D341Med (cell line): Measurements from ENCODE around the gene VWA8.

Experiments
- DNase-seq: peaks from one replicate; pipeline ENCODE4 v3.0.0; 2012; ENCODE audit warnings: low spot score

The VWA8 gene

DNA sequence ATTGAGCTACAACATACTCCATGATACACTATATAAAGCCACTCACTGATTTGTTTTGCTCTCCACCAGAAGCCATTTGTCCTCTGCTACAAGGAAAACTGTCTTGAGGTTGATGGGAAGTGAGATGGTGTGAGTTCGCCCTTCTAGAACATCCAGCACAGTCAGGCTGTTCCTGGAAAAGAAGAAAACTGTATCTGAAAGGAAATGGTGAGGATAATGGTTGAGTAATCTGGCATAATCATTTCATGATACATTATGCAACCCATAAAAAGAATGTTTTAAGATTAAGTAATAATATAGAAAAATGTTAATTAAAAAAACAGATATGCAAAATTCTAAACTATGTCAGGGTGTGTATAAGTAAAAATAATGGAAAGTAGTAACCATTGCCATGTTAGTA lies 269.6 kb downstream of the VWA8 start:
- no peak for DNase-seq

- no peak for DNase-seq
Measured at GRCh38 chr13:41682766-41683165, 278.1 kb downstream of the VWA8 start.

- no peak for DNase-seq
Measured at GRCh38 chr13:41682001-41682400, 278.9 kb downstream of the VWA8 start.

DNA sequence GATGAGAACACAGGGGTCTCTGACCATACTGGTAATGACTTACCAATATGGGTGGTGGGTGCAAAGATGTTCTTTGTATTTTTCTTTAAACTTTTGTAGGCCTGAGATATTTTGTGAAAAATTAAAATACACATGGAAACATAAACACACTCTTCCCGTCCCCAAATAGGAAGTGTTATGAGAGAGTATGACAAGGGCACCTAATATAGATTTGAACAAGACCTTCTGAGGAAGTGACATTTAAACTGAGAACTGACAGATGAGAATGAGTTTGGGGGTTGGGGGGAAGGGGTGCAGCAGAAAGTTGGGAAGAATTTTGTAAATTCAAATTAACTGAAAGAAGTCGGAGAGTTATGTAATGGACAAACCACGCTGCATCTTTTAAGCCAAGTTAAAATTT lies 279.3 kb downstream of the VWA8 start:
- no peak for DNase-seq

- no peak for DNase-seq
Measured at GRCh38 chr13:41680900-41681299, 280.0 kb downstream of the VWA8 start.

- no peak for DNase-seq
Measured at GRCh38 chr13:41678848-41679247, 282.1 kb downstream of the VWA8 start.

GRCh38 chr13:41678249-41678648 lies 282.7 kb downstream of the VWA8 start:
- no peak for DNase-seq

- no peak for DNase-seq
Measured at GRCh38 chr13:41675306-41675705, 285.6 kb downstream of the VWA8 start.

- DNase-seq = no peak
Measured at GRCh38 chr13:41674246-41674645, 286.7 kb downstream of the VWA8 start.

GRCh38 chr13:41673640-41674039 lies 287.3 kb downstream of the VWA8 start:
- DNase-seq = no peak

DNA sequence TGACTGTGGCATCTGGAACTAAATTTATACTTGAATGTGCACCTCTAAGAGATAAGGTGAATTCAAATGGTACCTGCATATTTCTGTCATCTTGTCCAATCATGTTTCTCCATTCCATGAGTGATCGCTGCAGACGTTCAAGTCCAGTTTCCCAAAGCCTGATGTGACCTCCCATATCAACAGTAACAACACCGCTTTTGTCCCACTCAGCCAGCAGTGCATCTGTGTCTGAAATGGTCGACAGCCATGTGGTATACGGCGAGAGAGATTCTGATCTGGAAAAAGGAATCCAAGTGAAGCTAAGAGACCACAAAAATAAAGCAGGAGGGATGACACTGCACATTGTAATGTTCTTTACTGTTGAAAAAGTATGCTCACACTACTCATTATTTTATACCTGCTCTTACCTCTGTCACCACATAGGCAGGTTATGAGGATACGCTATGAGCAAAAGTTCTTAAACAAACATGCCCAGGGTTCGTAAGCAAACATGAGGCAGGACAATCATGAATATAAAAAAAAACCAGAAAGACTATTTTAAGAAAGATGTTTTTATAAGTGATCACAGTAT lies 290.0 kb downstream of the VWA8 start:
- DNase-seq = no peak

DNA sequence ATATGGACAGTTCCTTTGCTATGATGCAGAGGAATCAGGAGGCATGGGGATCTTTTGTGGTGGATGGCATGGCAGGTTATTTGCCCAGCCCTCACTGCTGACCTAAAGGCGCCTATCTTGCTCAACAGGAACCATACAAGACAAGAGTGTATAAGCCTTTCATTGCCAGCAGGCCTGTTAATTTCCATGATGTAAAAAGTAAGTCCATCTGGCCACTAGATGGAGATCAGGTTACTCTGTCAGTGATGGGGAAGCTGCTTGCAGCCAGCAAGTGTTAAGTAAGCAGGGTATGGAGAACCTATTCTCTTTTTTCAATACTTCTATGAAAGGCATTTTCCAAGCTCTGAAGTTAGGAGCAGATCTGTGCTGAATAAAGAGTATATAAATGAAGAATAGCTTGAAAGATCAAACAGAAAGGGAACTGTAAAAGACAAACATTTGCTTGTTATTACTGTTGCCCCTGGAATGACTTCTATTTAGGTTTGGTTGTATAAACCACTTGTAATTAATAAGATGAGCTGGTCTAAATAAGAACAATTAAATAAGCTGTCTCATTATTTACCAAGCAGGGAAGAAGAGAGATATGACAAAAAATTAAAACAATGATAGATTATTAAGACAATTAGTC lies 292.7 kb downstream of the VWA8 start:
- peak; percentile 75 for DNase-seq

DNA sequence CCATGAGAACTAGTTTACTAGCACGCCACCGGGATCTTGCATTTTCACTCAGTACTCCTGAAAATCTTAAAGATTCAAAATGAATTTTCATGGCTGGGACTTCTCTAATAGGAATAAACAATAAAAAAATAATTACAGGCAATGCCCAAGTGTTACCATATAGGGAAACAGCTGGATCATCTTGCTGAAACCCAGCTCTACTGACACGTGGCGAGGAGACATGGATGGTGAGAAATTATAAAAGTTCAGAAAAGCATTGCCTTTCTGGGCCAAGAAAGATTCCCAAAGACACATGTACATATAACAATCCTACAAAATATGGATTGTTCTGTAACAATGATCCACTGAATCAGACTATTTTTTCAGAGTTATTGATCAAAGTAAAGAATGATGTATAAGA lies 294.3 kb downstream of the VWA8 start:
- DNase-seq = no peak

- DNase-seq = no peak
Measured at GRCh38 chr13:41660411-41660810, 300.5 kb downstream of the VWA8 start.

DNA sequence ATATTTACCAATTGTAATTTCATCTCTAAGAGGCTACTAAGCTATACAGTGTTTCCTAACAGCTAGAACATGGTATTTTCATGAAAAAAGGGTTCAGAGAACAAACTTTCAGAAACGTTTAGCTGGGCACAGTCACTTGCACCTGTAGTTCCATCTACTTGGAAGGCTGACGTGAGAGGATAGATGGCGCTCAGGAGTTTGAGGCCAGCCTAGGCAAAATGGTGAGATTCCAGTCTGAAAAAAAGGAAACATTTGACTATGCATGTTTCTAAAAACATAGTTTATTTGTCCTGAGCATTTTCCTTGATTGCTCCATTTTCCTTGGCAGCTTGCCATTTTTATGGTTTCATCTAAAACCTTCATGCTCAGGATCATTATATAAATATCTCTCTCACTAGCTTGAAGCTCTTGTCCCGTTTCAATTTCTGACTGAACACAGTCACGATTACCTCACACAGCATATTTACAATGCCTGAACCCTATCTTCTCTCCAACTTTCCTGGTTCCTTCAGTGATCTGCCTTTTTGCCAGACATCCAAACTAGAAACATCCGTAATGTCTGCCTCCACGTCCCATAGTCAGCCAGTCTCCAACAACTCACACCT lies 302.8 kb downstream of the VWA8 start:
- DNase-seq = no peak

- DNase-seq = no peak
Measured at GRCh38 chr13:41655997-41656396, 304.9 kb downstream of the VWA8 start.

GRCh38 chr13:41654796-41655195 lies 306.1 kb downstream of the VWA8 start:
- no peak for DNase-seq

- peak; percentile 36 for DNase-seq
Measured at GRCh38 chr13:41652735-41653361, 308.1 kb downstream of the VWA8 start.

GRCh38 chr13:41651413-41652058 lies 309.4 kb downstream of the VWA8 start:
- DNase-seq = no peak

DNA sequence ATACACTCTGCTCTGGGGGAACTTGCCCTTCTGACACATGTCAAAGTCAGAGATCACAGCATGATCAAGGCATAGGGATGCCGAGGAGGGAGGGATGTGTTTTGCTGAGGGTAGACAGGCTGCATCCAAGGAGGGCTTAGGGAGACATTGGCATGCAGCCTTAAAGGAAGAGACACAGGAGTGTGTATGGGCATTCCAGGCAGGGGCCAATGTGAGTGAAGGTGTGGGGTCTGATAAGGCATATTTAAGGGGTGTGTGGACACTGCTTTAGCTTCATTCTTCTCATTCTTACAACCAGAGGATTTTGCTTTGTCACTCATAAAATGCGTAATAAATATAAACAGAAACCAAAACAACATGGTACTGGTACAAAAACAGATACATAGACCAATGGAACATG lies 310.2 kb downstream of the VWA8 start:
- no peak for DNase-seq

DNA sequence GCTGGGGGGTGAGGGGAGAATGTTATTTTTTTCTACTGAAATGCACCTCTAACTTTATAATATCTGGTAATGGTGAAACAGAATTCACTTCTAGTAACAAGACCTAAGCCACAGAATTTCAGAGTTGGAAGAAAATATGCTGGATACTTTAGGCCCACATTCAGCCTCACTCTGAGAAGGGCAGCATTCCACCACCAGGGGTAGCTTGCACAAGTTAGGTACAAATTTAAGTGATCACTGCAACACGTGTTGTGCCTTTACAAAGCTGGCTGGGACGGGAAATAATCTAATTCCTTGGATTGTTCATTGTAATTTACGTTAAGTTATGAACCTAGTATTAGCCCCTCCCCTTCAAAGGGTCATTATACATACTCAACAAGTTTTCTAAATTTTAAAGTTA lies 311.2 kb downstream of the VWA8 start:
- no peak for DNase-seq

DNA sequence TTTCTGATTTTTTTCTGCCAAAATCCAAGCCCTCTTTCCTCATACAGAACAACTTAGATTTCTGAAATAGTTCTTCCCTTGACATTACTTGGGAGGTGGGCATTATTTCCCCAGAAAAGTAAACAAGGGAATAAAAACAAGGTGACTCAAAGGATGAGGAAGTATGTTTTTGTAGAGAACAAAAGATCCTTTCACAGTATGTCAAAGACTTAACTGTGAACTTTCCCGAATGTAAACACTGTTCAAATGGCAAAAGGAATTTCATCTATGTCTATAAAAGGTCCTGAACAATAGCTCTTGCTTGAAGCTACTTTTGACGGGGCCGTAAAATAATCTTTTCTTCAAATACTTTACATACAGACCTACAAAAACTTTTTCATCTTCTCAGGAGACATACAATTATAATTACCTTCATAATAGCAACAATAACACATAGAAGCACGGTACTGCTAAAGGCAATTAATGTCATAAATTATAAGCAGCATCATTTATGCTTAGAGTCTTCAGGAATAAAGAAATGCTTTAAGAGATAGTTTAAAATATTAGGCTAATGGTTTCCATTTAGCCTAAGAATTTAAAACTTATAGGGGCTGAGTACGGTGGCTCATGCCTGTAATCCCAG lies 312.5 kb downstream of the VWA8 start:
- no peak for DNase-seq
